ENCODE data around the gene PAK1. TPM values are rescaled to one million over a fixed set of nuclear protein-coding genes. Genes with fewer than 3 reads are reported as not detected.

The PAK1 gene
- polyA plus RNA-seq, 4 donors: 35.0 to 64.0 (median 55.2) TPM

DNA sequence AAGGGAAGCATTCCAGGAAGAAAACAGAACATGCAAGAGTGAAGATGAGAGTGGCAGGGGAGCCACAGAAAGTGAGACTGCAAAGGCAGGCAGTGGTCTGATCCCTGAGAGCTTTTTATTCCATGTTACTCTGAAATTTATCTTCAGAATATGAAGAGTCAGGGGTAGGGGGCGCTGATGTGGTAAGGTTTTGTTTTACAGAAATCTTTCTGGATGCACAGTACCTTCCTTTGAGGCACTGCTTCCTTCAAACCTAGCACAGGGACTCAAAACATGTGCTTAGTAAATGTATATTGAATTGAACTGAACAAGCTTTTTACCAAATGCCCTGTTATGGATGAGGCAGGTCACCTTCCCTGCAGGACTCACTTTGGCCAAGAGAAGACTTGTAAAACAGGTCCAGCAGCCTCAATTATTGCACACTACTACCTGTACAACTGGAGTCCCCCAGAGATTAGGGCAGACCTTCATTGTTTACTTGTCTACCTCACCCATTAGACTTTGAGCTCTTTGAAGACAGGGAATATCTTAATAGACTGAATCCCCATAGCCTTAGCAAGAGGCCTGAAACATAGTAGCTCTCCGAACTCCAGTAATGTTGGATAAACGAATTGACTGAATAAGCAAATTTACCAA is 2.2 kb downstream of the PAK1 start:
- FAIRE-seq: no peak
- Histone ChIP-seq H3K9me3 (ENCODE audit: control insufficient read depth in 2 of 2, insufficient read depth in 1 of 2, low read depth in 1 of 2, low read length in 1 of 2) (no peaks in the 10 kb centered on the region), H3K27me3 (ENCODE audit: control insufficient read depth in 3 of 3, insufficient read depth in 3 of 3, low read length in 3 of 3) (no peaks in the 10 kb centered on the region), H3K27ac (ENCODE audit: low read depth in 1 of 3, low read length in 2 of 3) (peak overlapping the region; percentile 90 to 96 (median 95)), H3K4me1 (ENCODE audit: control insufficient read depth in 3 of 3, insufficient read depth in 2 of 3, low read depth in 1 of 3, low read length in 2 of 3) (peaks cover 2 to 46% (median 13%) of the 10 kb centered on the region in 3 donors), H3K4me3 (ENCODE audit: low read depth in 1 of 3, low read length in 3 of 3) (peak overlapping the region in 2 of 3 donors; percentile 60 to 75), H3K36me3 (ENCODE audit: control insufficient read depth in 3 of 3, insufficient read depth in 2 of 3, low read depth in 1 of 3, low read length in 3 of 3) (no peaks in the 10 kb centered on the region)
- WGBS, 3 donors: 15 to 63% (median 34%) methylated on average over 3 of the region's 3 CpGs
- peak; percentile 96 to 97 for DNase-seq

DNA sequence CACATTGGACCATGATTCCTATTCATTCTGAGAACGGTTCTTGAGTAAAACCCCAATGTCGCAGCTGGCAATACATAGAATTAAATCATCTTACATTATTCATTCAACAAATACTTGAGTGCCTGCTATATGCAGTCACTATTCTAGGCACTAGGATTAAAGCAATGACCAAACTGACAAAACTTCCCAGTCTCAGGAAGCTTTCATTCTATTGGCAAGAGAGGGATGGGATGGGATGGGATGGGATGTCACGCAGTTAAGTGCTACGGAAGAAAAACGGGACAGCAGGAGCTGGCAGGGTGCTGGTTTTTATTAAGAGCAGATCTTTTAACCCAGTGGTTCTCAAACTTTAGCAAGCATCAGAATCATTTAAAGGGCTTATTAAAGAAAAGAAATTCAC is 2.9 kb downstream of the PAK1 start:
- Histone ChIP-seq H3K36me3 (ENCODE audit: control insufficient read depth in 3 of 3, insufficient read depth in 2 of 3, low read depth in 1 of 3, low read length in 3 of 3) (no peaks in the 10 kb centered on the region), H3K4me3 (ENCODE audit: low read depth in 1 of 3, low read length in 3 of 3) (no peak overlapping the region), H3K27me3 (ENCODE audit: control insufficient read depth in 3 of 3, insufficient read depth in 3 of 3, low read length in 3 of 3) (no peaks in the 10 kb centered on the region), H3K27ac (ENCODE audit: low read depth in 1 of 3, low read length in 2 of 3) (peak overlapping the region; percentile 63 to 96 (median 73)), H3K4me1 (ENCODE audit: control insufficient read depth in 3 of 3, insufficient read depth in 2 of 3, low read depth in 1 of 3, low read length in 2 of 3) (peaks cover 2 to 42% (median 13%) of the 10 kb centered on the region in 3 donors), H3K9me3 (ENCODE audit: control insufficient read depth in 2 of 2, insufficient read depth in 1 of 2, low read depth in 1 of 2, low read length in 1 of 2) (no peaks in the 10 kb centered on the region)
- WGBS, 3 donors: 37 to 63% (median 61%) methylated on average over 5 of the region's 5 CpGs
- no peak for DNase-seq
- no peak for FAIRE-seq

DNA sequence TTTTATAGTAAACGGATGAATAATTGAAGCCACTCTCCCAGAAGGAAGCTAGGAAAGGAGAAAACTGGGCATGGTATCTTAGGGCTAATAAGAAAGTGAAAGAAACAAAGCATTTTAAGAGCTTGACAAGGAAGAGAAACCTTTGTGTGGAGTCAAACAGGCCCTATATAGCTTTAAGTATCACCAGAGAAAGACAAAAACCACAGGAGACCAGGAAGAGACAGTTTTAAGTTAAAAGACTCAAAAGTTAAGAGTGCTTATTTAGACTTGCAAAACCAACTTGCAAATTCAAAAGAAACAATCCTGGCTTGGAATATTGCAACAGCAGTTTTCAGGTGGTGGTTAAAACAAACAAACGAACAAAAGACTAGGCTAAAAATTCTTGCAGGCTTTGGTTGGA is 3.4 kb downstream of the PAK1 start:
- FAIRE-seq: no peak
- no peaks in the 10 kb centered on the region for H3K27me3 ChIP-seq (ENCODE audit: control insufficient read depth in 3 of 3, insufficient read depth in 3 of 3, low read length in 3 of 3)
- DNase-seq: peak; percentile 44 to 59
- peaks cover 2 to 39% (median 13%) of the 10 kb centered on the region in 3 donors for H3K4me1 ChIP-seq (ENCODE audit: control insufficient read depth in 3 of 3, insufficient read depth in 2 of 3, low read depth in 1 of 3, low read length in 2 of 3)
- peak overlapping the region in 1 of 3 donors; percentile 10 for H3K4me3 ChIP-seq (ENCODE audit: low read depth in 1 of 3, low read length in 3 of 3)
- peaks cover 0 to 3% (median 0%) of the 10 kb centered on the region in 3 donors for H3K36me3 ChIP-seq (ENCODE audit: control insufficient read depth in 3 of 3, insufficient read depth in 2 of 3, low read depth in 1 of 3, low read length in 3 of 3)
- WGBS, 3 donors: 13 to 56% (median 29%) methylated on average over 2 of the region's 2 CpGs
- H3K9me3 ChIP-seq (ENCODE audit: control insufficient read depth in 2 of 2, insufficient read depth in 1 of 2, low read depth in 1 of 2, low read length in 1 of 2): no peaks in the 10 kb centered on the region
- peak overlapping the region; percentile 29 to 96 (median 61) for H3K27ac ChIP-seq (ENCODE audit: low read depth in 1 of 3, low read length in 2 of 3)

DNA sequence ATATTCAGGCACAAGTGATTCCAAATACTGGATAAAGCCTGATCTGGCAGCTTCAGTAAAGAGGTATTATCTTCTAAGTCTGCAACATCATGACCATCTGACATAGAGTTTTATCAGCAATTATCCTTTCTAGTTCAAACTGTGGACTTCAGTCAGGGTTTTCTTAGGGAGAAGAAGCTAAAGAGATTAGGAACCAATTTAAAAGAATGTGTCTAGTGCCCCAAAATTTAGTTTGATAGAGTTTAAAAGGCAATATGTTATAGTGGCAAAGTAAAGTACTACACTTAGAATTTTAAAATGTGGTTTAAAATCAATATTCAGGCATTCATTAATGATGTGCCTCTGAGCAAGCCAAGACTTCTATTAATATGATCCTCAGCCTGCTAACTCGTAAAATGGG is 5.4 kb downstream of the PAK1 start:
- Histone ChIP-seq H3K4me1 (ENCODE audit: control insufficient read depth in 3 of 3, insufficient read depth in 2 of 3, low read depth in 1 of 3, low read length in 2 of 3) (peaks cover 2 to 41% (median 13%) of the 10 kb centered on the region in 3 donors), H3K9me3 (ENCODE audit: control insufficient read depth in 2 of 2, insufficient read depth in 1 of 2, low read depth in 1 of 2, low read length in 1 of 2) (no peaks in the 10 kb centered on the region), H3K36me3 (ENCODE audit: control insufficient read depth in 3 of 3, insufficient read depth in 2 of 3, low read depth in 1 of 3, low read length in 3 of 3) (peaks cover 0 to 3% (median 0%) of the 10 kb centered on the region in 3 donors), H3K4me3 (ENCODE audit: low read depth in 1 of 3, low read length in 3 of 3) (no peak overlapping the region), H3K27ac (ENCODE audit: low read depth in 1 of 3, low read length in 2 of 3) (peak overlapping the region in 1 of 3 donors; percentile 5), H3K27me3 (ENCODE audit: control insufficient read depth in 3 of 3, insufficient read depth in 3 of 3, low read length in 3 of 3) (no peaks in the 10 kb centered on the region)
- no peak for FAIRE-seq
- no peak for DNase-seq
- 15 to 73% (median 43%) methylated on average over 1 of the region's 1 CpG for WGBS, 3 donors

DNA sequence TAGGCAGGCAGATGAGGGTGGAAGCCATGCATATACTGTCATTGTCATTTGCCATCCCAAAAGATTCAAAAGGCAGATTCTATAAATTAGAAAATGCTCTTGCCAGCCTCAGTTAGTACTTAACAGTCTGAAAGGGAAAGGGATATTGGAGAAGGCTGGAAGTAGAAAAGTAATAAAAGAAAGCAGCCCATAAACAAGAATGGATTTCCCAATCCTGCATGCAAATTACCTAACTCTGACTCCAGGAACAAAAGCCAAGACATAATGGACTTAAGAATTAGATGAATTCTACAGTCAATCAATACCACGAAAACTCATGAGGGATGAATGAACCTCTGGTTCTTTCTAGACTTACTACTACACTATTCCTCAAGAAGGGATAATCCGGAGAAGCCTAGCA is 5.9 kb downstream of the PAK1 start:
- peaks cover 2 to 41% (median 13%) of the 10 kb centered on the region in 3 donors for H3K4me1 ChIP-seq (ENCODE audit: control insufficient read depth in 3 of 3, insufficient read depth in 2 of 3, low read depth in 1 of 3, low read length in 2 of 3)
- FAIRE-seq: no peak
- 48 to 60% (median 56%) methylated on average over 2 of the region's 2 CpGs for WGBS, 3 donors
- H3K36me3 ChIP-seq (ENCODE audit: control insufficient read depth in 3 of 3, insufficient read depth in 2 of 3, low read depth in 1 of 3, low read length in 3 of 3): peaks cover 0 to 3% (median 0%) of the 10 kb centered on the region in 3 donors
- H3K9me3 ChIP-seq (ENCODE audit: control insufficient read depth in 2 of 2, insufficient read depth in 1 of 2, low read depth in 1 of 2, low read length in 1 of 2): no peaks in the 10 kb centered on the region
- peak; percentile 67 to 70 for DNase-seq
- no peak overlapping the region for H3K4me3 ChIP-seq (ENCODE audit: low read depth in 1 of 3, low read length in 3 of 3)
- no peak overlapping the region for H3K27ac ChIP-seq (ENCODE audit: low read depth in 1 of 3, low read length in 2 of 3)
- H3K27me3 ChIP-seq (ENCODE audit: control insufficient read depth in 3 of 3, insufficient read depth in 3 of 3, low read length in 3 of 3): no peaks in the 10 kb centered on the region

DNA sequence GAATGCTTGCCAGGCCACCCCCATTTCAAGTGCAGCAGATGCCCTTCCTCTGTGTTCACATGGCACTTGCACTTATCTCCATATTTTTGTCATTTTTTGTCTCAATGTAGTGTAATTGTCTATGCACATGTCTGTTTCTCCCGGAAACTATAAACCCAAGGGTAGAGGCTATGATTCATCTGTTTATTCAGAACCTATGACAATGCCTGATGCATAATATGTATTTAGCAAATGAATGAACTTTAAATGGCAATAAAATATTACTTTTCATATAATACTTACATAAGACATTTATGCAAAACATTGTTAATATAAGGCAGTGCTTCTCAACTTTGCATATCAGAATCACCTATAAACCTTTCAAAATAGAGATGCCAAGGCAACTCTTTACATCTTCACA is 6.7 kb downstream of the PAK1 start:
- WGBS, 3 donors: 18 to 58% (median 53%) methylated on average over 1 of the region's 1 CpG
- H3K36me3 ChIP-seq (ENCODE audit: control insufficient read depth in 3 of 3, insufficient read depth in 2 of 3, low read depth in 1 of 3, low read length in 3 of 3): peaks cover 0 to 3% (median 0%) of the 10 kb centered on the region in 3 donors
- H3K27me3 ChIP-seq (ENCODE audit: control insufficient read depth in 3 of 3, insufficient read depth in 3 of 3, low read length in 3 of 3): no peaks in the 10 kb centered on the region
- no peak for FAIRE-seq
- no peaks in the 10 kb centered on the region for H3K9me3 ChIP-seq (ENCODE audit: control insufficient read depth in 2 of 2, insufficient read depth in 1 of 2, low read depth in 1 of 2, low read length in 1 of 2)
- H3K27ac ChIP-seq (ENCODE audit: low read depth in 1 of 3, low read length in 2 of 3): no peak overlapping the region
- no peak for DNase-seq
- H3K4me3 ChIP-seq (ENCODE audit: low read depth in 1 of 3, low read length in 3 of 3): no peak overlapping the region
- peaks cover 2 to 39% (median 13%) of the 10 kb centered on the region in 3 donors for H3K4me1 ChIP-seq (ENCODE audit: control insufficient read depth in 3 of 3, insufficient read depth in 2 of 3, low read depth in 1 of 3, low read length in 2 of 3)

DNA sequence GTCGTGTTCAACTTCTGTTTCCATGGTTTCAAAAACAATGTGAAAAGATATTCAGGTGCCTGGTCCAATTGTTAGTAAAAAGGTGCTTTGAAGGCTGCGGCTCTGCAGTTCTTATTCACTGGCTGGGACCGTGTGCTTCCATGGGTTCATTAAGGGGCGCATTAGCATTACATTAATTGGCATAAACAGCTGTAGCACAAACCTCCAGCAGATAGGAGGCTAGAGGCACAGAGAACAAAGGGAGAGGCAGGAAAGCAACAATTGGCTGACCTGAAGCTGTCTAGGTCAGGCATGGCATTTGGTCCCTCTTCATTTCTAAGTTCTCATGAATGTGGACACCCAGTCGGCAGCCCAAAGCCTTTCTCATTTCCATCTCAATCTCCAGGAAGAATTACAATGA is 16.6 kb downstream of the PAK1 start:
- Histone ChIP-seq H3K4me1 (ENCODE audit: control insufficient read depth in 3 of 3, insufficient read depth in 2 of 3, low read depth in 1 of 3, low read length in 2 of 3) (peaks cover 0 to 25% (median 0%) of the 10 kb centered on the region in 3 donors), H3K27me3 (ENCODE audit: control insufficient read depth in 3 of 3, insufficient read depth in 3 of 3, low read length in 3 of 3) (no peaks in the 10 kb centered on the region), H3K9me3 (ENCODE audit: control insufficient read depth in 2 of 2, insufficient read depth in 1 of 2, low read depth in 1 of 2, low read length in 1 of 2) (no peaks in the 10 kb centered on the region), H3K36me3 (ENCODE audit: control insufficient read depth in 3 of 3, insufficient read depth in 2 of 3, low read depth in 1 of 3, low read length in 3 of 3) (peaks cover 0 to 7% (median 0%) of the 10 kb centered on the region in 3 donors), H3K4me3 (ENCODE audit: low read depth in 1 of 3, low read length in 3 of 3) (no peak overlapping the region), H3K27ac (ENCODE audit: low read depth in 1 of 3, low read length in 2 of 3) (no peak overlapping the region)
- DNase-seq (no peak), FAIRE-seq (no peak)
- WGBS, 3 donors: 60 to 68% (median 67%) methylated on average over 5 of the region's 5 CpGs

DNA sequence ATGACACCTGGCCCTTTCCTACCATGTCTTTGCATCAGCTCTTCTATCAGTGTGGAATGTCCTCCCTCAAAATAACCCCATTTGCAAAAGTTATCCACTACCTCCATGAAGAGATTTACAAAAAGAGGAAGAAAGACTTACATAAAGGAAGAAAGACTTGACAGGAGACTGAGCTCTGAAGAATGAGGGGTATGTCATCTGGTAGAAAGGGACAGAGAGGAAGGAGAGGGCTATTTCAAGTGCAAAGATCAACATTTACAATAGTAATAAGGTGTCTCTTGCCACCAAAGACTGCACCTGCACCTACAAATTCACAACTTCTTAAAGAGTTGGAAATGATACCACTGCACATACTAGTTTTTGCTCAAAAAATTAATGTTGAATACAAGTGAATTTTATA is 18.2 kb downstream of the PAK1 start:
- no peaks in the 10 kb centered on the region for H3K9me3 ChIP-seq (ENCODE audit: control insufficient read depth in 2 of 2, insufficient read depth in 1 of 2, low read depth in 1 of 2, low read length in 1 of 2)
- no peak overlapping the region for H3K27ac ChIP-seq (ENCODE audit: low read depth in 1 of 3, low read length in 2 of 3)
- peaks cover 0 to 23% (median 0%) of the 10 kb centered on the region in 3 donors for H3K4me1 ChIP-seq (ENCODE audit: control insufficient read depth in 3 of 3, insufficient read depth in 2 of 3, low read depth in 1 of 3, low read length in 2 of 3)
- no peaks in the 10 kb centered on the region for H3K27me3 ChIP-seq (ENCODE audit: control insufficient read depth in 3 of 3, insufficient read depth in 3 of 3, low read length in 3 of 3)
- DNase-seq: no peak
- no peak for FAIRE-seq
- no peak overlapping the region for H3K4me3 ChIP-seq (ENCODE audit: low read depth in 1 of 3, low read length in 3 of 3)
- H3K36me3 ChIP-seq (ENCODE audit: control insufficient read depth in 3 of 3, insufficient read depth in 2 of 3, low read depth in 1 of 3, low read length in 3 of 3): peaks cover 0 to 7% (median 0%) of the 10 kb centered on the region in 3 donors
